Adipocyte (in vitro differentiated cells): ENCODE measurements around the gene SERPINB10.
"Not testable (repeated sequence)": the region's sequence is repeated elsewhere in the genome, so short reads cannot be mapped to it uniquely, and the experiment has no call there.

ENCODE experiments used
- DNase-seq: peaks from one replicate; pipeline ENCODE4 v3.0.0-alpha.2; 2015; ENCODE audit warnings: low read depth
- H3K27me3 ChIP-seq: replicated peaks from 2 replicates; pipeline ENCODE4 v1.7.0; 2013; ENCODE audit warnings: mild to moderate bottlenecking, low read length, moderate library complexity; ENCODE audit not compliant: control insufficient read depth, insufficient read depth
- H3K36me3 ChIP-seq: 2 replicates; pipeline ENCODE4 v1.7.0; 2013; ENCODE audit warnings: low read length, mild to moderate bottlenecking, moderate library complexity; ENCODE audit not compliant: control insufficient read depth, insufficient read depth, severe bottlenecking
- H3K4me1 ChIP-seq: 2 replicates; pipeline ENCODE4 v1.7.0; 2013; ENCODE audit warnings: mild to moderate bottlenecking, low read length, moderate library complexity; ENCODE audit not compliant: control insufficient read depth, insufficient read depth
- H3K4me3 ChIP-seq: 2 replicates; pipeline ENCODE4 v1.7.0; 2013; ENCODE audit warnings: mild to moderate bottlenecking, low read length, moderate library complexity
- H3K9ac ChIP-seq: 2 replicates; pipeline ENCODE4 v1.7.0; 2013; ENCODE audit warnings: mild to moderate bottlenecking, low read length, moderate library complexity
- H3K9me3 ChIP-seq: 2 replicates; pipeline ENCODE4 v1.7.0; 2013; ENCODE audit warnings: mild to moderate bottlenecking, low read length, moderate library complexity; ENCODE audit not compliant: control insufficient read depth

The SERPINB10 gene

GRCh38 chr18:63922049-63922448 lies 14.3 kb downstream of the SERPINB10 start:
- no peaks in the 10 kb centered on the region for H3K9me3 ChIP-seq
- H3K36me3 ChIP-seq = no peaks in the 10 kb centered on the region

DNA sequence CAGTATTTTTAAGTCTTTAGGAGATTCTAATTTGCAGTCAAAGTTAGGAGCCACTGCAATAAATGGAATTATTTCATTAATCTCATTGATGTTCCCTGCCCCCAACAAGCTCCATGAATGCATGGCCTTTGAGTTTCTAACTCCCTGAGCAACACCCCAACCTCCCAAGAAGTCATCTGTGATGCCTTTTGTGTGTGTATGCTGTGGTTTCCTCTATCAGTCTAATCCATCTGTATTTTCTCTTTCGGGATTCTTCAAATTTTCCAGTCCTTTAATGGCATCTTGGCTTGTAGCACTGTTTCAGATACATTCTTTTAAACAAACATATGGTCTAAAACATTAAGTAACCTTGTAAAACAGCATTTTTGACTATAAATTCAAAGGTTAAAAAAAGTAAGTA lies 16.8 kb downstream of the SERPINB10 start:
- Histone ChIP-seq H3K36me3 (no peaks in the 10 kb centered on the region), H3K4me3 (no peak overlapping the region), H3K9ac (no peak overlapping the region), H3K9me3 (no peaks in the 10 kb centered on the region), H3K27me3 (no peaks in the 10 kb centered on the region), H3K4me1 (no peaks in the 10 kb centered on the region)
- peak; percentile 40 for DNase-seq

More at GRCh38 chr18:63922049-63922448, 14.3 kb downstream of the SERPINB10 start:
- Histone ChIP-seq H3K4me3 (no peak overlapping the region), H3K4me1 (no peaks in the 10 kb centered on the region), H3K9ac (no peak overlapping the region), H3K27me3 (no peaks in the 10 kb centered on the region)
- no peak for DNase-seq

DNA sequence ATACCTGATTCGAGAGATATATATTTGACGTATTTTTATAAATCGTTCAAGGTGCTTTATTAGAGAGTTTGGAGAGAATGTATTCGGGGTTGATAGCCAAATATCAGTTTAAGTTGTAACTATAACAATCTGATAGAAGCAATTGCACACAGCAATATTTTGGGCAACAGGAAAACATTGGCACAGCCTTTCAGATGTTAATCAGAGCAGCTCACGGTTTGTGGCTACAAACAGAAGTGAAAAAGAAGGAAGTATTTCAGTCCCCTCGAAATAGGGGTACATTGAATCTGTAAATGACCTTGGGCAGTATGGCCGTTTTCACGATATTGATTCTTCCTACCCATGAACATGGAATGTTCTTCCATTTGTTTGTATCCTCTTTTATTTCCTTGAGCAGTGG lies 20.6 kb downstream of the SERPINB10 start:
- H3K9me3 ChIP-seq = no peaks in the 10 kb centered on the region
- H3K4me3 ChIP-seq = no peak overlapping the region
- DNase-seq = no peak
- no peaks in the 10 kb centered on the region for H3K4me1 ChIP-seq
- H3K9ac ChIP-seq = no peak overlapping the region
- no peaks in the 10 kb centered on the region for H3K27me3 ChIP-seq
- no peaks in the 10 kb centered on the region for H3K36me3 ChIP-seq

DNA sequence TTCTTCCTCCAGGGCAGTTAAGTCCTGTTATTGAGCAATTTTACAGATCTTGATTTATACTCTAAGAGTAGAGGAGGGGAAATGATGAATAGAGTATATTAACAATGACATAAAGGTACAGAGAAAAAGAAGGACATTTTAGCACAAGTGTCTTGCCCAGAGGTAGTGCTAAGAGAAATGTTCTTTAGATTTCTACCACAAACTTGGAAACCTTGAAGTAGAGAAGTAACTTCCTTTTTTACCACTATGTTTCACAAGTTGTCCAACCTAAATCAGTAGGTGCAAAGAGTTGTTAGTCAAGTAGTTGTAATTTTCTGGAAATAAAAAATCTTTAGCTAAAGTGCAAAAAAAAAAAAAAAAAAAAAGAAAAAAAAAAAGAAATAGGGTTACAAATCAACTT lies 21.6 kb downstream of the SERPINB10 start:
- H3K36me3 ChIP-seq, H3K4me1 ChIP-seq, H3K4me3 ChIP-seq, H3K9ac ChIP-seq, H3K9me3 ChIP-seq, H3K27me3 ChIP-seq, DNase-seq: not testable (repeated sequence)

DNA sequence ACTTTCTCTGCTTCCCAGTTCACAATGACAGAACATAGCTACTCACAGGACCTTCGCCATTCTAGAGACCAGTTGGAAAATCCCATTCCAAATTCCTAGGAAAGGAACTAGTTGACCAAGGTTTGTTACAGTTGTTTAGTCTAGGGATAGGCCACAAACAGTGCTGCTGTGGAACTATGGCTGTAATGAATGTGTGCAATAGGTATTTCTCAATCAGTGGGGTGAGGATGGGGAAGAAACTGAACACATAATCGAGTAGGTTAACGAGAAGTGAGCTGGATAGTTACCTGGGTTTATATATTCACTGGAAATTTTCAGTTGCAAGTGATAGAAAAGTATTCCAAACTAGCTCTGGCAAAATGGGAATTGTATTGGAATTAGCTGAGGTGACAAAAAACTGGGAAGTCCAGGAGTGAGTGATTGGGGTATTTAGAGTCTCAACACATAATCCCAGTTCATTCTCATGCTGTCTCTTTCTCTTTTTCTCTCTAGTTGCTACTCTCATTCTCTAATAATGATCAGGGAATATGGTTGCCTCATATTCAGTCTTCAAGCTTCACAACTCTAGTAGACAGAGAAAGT lies 23.1 kb downstream of the SERPINB10 start:
- Histone ChIP-seq H3K4me3 (no peak overlapping the region), H3K36me3 (no peaks in the 10 kb centered on the region), H3K9me3 (no peaks in the 10 kb centered on the region), H3K27me3 (no peaks in the 10 kb centered on the region), H3K4me1 (no peaks in the 10 kb centered on the region), H3K9ac (no peak overlapping the region)
- DNase-seq = no peak

- Histone ChIP-seq H3K4me3 (peak overlapping the region; percentile 82), H3K36me3 (no peaks in the 10 kb centered on the region), H3K27me3 (no peaks in the 10 kb centered on the region), H3K4me1 (no peaks in the 10 kb centered on the region), H3K9me3 (no peaks in the 10 kb centered on the region), H3K9ac (peak overlapping the region; percentile 66)
- peak; percentile 90 for DNase-seq
Measured at GRCh38 chr18:63936156-63936931, 28.6 kb downstream of the SERPINB10 start.

- peak overlapping the region; percentile 82 for H3K4me3 ChIP-seq
- no peaks in the 10 kb centered on the region for H3K4me1 ChIP-seq
- no peak for DNase-seq
- H3K27me3 ChIP-seq = no peaks in the 10 kb centered on the region
- no peaks in the 10 kb centered on the region for H3K9me3 ChIP-seq
- peak overlapping the region; percentile 66 for H3K9ac ChIP-seq
- H3K36me3 ChIP-seq = no peaks in the 10 kb centered on the region
Measured at GRCh38 chr18:63936932-63937393, 29.2 kb downstream of the SERPINB10 start.

GRCh38 chr18:63940008-63940407 lies 32.2 kb downstream of the SERPINB10 start:
- DNase-seq = no peak
- no peak overlapping the region for H3K9ac ChIP-seq
- H3K27me3 ChIP-seq = no peaks in the 10 kb centered on the region
- H3K4me1 ChIP-seq = no peaks in the 10 kb centered on the region
- no peaks in the 10 kb centered on the region for H3K9me3 ChIP-seq
- no peak overlapping the region for H3K4me3 ChIP-seq
- no peaks in the 10 kb centered on the region for H3K36me3 ChIP-seq

- not testable (repeated sequence) for H3K9me3 ChIP-seq, DNase-seq, H3K4me3 ChIP-seq, H3K27me3 ChIP-seq, H3K36me3 ChIP-seq, H3K4me1 ChIP-seq, H3K9ac ChIP-seq
Measured at GRCh38 chr18:63940543-63941050, 32.8 kb downstream of the SERPINB10 start.

DNA sequence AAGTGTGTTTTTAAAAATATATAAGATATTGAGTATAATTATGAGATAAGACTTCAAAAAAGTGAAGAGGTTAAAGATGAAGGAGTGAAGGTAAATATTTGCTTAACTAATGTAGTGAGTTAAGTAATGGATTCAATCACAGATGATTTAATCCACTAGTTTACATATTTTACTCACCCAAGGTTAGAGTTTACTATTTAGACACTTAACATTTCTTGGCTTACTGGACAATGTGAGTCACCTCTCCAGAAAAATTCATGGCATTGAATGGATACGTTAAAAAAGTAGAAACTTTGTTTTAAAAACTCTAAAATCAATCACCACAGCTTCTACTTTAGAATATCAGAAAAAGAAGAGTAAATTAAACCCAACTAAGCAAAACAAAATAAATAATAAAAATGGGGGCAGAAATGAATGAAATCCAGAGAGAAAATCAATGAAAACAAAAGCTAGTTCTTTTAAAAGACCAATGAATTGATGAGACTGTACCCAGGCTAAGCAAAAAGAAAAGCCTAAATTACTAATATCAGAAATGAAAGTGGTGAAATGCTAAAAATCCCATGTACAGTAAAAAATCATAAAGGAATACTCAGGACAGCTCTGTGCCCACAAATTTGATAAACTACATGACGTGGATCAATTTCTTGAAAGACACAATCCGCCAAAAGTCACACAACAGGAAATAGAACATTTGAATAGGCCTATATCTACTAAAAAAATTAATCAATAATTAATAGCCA lies 39.5 kb downstream of the SERPINB10 start:
- H3K36me3 ChIP-seq = no peaks in the 10 kb centered on the region
- no peak for DNase-seq
- no peak overlapping the region for H3K4me3 ChIP-seq
- no peaks in the 10 kb centered on the region for H3K27me3 ChIP-seq
- no peak overlapping the region for H3K9ac ChIP-seq
- peaks cover 2% of the 10 kb centered on the region for H3K4me1 ChIP-seq
- no peaks in the 10 kb centered on the region for H3K9me3 ChIP-seq

GRCh38 chr18:63949068-63949737 lies 41.4 kb downstream of the SERPINB10 start, which contains the start of gene HMSD:
HMSD (plus strand) TSS chr18:63949301; CDS start chr18:63953456, 4,155 bp downstream.
- peak; percentile 21 for DNase-seq
- Histone ChIP-seq H3K9ac (no peak within 1 kb of the TSS), H3K4me1 (peaks cover 2% of the 10 kb centered on the region), H3K27me3 (no peaks in the 10 kb centered on the region), H3K9me3 (no peaks in the 10 kb centered on the region), H3K36me3 (no peaks in the 10 kb centered on the region), H3K4me3 (peak within 1 kb of the TSS; percentile 76)
